Measurements from ENCODE around the gene ATP1A3.

DNA sequence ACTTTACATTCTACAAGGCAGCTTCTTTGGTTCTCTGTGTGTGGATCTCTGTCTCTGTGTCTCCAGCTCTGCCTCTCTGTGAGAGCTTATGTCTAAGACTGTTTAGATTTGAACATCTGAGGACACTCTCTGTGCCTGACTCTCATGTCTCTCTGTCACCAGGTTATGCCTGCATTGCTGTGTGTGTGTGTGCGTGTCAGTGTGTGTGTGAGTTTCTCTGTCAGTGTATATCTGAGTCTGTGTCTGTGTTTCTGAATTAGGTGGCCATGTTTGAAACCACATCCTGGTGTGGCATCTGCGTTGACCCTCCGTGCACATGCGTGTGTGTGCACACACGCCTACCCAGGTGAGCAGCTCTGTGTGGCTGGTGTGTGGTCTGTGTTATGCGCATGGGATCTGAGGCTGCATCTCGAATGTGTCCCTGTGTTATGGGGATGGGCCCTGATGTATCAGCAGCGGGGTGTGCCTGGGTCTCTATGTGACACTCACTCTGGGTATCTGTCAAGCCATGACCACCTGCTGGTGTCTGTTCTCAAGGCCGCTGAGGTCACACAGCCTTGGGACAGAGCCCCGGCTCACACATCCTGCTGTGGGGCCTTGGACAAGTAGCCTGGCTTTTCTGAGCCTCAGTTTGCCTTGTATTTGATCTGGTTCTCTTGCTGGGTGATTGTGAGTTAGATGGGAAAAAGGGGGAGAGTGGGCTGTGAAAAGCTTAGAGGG is 6.7 kb downstream of the ATP1A3 start:
- TF ChIP-seq, protein P1, sequence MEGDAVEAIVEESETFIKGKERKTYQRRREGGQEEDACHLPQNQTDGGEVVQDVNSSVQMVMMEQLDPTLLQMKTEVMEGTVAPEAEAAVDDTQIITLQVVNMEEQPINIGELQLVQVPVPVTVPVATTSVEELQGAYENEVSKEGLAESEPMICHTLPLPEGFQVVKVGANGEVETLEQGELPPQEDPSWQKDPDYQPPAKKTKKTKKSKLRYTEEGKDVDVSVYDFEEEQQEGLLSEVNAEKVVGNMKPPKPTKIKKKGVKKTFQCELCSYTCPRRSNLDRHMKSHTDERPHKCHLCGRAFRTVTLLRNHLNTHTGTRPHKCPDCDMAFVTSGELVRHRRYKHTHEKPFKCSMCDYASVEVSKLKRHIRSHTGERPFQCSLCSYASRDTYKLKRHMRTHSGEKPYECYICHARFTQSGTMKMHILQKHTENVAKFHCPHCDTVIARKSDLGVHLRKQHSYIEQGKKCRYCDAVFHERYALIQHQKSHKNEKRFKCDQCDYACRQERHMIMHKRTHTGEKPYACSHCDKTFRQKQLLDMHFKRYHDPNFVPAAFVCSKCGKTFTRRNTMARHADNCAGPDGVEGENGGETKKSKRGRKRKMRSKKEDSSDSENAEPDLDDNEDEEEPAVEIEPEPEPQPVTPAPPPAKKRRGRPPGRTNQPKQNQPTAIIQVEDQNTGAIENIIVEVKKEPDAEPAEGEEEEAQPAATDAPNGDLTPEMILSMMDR (IDR thresholded peaks at IDR 0.05), result no peak
- TF ChIP-seq POLR2A (IDR thresholded peaks at IDR 0.05), result no peak

All from thyroid gland (tissue), 4 donors.